Middle frontal gyrus (tissue), 1 donor: ENCODE measurements around the gene GARIN5B.

Experiments used
- DNase-seq: peaks from one replicate; pipeline ENCODE4 v3.0.0-alpha.2; 2015; ENCODE audit warnings: low spot score; ENCODE audit errors: extremely low spot score

The GARIN5B gene

DNA sequence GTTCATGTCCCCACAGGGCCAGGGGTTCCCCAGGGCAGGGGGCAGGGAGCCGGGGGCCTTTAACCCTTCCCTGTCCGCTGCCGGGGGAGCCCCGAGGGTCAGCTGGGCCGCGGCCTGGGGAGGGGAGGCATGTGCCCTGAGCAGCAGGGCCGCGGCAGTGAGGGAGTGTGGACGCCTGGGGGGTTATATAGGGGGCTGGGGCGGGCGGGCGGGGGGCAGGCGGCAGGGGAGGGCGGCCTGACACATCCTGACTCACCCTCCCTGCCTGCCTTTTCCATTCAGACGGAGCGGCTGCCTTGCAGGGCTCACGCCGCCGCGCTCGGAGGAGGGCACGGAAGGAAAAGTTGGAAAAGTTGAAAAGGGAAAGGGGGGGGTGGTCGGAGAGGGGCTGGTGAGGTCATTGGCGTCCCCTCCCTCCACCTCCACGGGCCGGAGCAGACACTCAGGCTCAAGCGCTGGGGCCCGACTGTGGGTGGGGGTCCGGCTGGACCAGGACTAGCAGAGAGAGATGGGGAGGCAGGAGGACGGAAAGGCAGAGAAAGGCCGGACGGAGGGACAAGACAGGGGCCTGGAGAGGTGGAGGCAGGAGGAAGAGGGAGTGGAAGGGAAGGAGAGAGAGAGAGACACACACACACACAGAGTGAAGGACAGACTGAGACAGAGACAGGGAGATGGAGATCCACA lies 7.4 kb upstream of the GARIN5B start, which contains the start of gene IL11:
Gene IL11 (minus strand): TSS at position 159 of the 684 bp plus-strand sequence. CDS start 153 bp downstream, at position 6.
- no peak for DNase-seq

DNA sequence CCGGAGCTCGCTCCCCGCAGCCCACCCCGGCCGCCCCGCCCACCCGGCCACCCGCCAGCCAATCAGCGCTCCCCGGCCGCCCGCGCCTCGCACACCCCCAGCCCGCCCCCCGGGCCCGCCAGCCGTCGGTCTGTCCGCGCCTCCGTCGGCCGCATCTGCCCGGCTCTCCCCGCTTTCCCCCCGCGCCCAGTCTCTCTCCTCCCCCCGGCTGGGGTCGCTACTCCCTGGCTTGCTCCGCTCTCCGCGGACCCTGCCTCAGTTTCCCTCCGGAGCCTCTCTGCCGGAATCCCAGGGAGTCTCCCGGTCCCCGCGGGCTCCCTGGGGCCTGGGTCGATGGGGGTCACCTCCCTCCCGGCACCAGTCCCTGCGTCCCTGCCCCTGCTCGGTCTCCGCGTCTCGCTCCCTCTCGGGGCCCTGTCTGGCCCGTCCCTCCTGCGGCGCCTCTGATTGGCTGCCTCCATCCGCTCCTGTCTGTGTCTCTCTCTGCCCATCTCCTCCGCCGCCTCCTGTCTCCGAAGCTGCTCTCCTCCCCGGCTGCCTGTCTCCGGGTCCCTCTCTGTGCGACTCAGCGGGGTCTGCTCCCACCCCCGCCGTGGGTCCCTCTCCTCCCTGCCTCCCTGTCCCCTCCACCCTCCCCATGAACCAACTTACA lies 6.7 kb upstream of the GARIN5B start:
- no peak for DNase-seq

DNA sequence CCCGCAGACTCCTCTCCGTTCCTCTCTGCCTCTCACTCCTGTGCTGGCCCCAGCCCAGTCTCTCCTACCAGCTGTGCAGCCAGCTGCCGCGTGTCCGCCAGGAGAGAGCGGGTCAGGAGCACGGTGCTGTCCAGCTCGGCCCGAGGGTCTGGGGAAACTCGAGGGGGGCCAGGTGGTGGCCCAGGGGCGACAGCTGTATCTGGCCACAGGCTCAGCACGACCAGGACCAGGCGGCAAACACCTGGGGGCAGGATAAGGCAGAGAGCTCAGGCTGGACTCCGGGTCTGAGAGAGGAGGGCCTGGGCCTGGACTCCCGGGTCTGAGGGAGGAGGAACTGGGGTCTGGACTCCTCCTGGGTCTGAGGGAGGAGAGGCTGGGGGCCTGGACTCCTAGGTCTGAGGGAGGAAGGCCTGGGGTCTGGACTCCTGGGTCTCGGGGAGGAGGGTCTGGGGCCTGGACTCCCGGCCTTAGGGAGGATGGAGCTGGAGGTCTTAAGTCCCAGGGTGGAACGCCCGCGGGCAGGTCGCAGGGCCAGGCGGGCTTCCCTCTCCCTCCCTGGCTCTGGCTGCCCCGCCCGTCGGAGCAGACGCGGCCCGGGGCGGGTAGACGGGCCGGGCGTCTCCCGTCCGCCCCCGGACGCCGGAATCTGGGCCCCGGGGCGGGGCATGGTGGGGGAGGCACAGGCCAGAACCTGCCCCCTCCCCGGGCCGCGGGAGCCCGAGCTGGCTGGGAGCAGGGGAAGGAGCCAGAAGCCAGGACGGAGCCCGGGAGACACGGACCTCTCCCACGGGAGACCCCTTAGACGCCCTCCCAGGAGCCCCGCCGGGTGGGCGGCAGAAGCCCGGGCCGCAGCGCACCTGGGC lies 5.9 kb upstream of the GARIN5B start:
- DNase-seq: no peak

DNA sequence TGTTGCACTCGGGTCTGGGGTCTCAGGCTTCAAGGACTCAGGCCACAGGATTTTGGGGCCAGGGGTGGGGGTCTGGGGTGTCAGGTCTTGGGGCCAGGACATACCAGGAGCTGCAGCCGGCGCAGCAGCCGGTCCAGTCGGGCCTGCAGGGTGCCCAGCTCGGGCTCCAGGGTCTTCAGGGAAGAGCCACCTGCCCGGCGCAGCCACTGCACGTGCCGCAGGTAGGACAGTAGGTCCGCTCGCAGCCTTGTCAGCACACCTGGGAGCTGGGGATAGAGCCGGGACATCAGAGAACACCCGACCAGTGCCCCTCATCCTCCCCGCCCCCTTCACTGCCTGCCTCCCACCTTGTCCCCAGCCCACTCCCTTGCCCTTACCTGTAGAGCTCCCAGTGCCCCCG lies 5.0 kb upstream of the GARIN5B start:
- no peak for DNase-seq

DNA sequence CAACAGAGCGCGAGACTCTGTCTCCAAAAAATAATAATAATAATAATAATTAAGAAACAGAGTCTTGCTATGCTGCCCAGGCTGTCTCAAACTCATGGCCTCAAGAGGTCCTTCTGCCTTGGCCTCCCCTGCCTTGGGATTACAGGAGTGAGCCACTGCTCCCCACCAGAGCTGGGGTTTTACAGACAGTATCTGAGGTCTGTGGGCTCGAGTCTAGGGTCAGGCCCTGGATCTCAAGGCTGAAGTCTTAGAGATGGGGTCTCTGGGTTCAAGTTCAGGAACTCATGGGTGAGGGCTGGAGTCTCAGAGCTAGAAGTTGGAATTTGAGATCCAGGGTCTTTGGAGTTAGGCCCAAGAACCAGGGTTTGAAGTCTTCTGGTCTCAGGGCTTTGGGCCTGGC lies 3.7 kb upstream of the GARIN5B start:
- no peak for DNase-seq

DNA sequence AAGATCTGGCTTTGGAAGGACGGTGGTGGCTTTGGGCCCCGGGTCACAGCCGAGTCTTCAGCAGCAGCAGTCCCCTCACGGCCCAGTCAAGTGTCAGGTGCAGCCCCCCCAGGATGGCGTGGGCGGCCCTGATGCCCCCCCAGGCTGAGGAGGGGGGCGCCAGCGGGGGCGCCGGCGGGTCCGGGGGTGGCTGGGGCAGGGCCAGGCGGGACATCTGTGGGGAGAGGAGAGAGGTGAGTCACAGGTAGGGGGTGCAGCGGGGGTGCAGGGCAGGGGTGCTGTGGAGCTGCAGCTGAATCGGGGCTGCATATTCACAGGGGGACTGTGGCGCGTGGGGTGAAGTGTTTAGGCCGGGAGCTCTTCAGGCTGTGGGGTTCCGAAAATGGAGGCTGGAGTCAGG lies 2.9 kb upstream of the GARIN5B start:
- DNase-seq: no peak

DNA sequence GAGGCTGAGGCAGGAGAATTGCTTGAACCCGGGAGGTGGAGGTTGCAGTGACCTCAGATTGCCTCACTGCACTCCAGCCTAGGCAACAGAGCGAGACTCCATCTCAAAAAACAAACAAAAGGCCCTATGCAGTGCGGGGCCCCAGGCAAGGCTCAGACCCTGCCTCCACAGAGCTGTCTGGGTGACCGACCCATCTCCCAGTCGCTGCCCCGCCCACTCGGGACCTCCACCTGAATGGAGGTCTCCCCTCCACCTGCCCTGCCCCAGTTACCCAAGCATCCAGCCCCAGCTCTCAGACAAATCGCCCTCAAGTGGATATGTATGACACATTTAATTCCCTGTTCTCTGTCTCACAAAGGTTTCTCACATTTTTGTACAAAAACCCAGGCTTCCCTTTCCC lies 2.2 kb upstream of the GARIN5B start:
- DNase-seq: no peak

DNA sequence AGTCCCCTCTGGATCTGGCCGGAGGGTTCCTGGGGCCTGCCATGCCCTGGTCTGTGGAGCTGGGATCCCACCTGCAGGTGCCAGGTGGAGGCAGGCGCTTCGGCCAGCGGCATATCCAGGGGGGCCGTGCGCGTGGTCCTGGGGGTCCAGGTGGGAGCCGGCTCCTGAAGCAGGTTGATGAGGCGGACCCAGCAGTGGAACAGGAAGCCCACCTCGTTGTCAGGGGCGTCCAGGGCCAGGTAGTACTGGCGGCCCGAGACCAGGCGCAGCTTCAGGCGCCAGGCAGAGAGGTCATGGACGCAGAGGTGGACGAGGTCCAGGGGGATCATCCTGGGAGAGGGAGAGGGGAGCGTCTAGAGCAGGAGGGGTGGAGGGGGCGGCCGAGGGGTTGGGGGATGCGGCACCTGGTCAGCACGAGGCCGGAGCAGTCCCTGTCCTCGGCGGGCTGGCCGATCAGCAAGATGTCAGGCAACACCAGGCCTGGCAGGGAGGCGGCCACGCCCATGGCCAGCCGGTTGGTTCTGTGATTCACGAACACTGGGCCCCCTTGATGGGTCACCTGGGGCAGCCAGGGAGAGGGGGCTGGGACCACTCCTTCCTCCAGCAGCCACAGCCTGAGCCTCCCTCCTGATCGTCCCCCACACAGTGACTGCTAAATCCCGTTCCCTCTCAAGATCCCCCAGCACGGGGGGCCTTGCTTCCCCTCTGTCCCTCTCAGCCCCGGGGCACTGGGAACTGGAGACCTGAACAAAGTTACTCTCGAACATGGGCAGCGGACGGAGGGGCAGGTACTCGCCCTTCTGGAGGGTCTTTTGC lies 678 bp downstream of the GARIN5B start:
- no peak for DNase-seq

DNA sequence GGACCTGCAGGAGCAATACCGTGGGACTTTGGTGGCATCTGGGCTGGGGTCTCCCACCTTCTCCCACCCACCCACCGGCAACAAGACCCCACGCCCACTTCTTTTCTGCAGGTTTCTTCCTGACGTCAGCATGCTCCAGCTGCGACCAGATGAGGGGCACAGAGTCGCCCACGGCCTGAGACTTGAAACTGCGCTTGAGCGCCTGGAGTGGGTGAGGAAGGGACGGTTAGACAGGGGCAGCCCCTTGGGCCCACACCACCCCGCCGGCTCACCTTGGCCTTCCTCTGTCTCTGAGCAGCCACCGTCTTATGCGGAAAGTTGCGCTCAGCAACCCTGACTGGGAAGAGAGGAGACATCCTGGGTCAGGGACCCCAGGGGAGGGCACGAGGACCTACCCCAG lies 2.2 kb downstream of the GARIN5B start:
- DNase-seq: no peak

DNA sequence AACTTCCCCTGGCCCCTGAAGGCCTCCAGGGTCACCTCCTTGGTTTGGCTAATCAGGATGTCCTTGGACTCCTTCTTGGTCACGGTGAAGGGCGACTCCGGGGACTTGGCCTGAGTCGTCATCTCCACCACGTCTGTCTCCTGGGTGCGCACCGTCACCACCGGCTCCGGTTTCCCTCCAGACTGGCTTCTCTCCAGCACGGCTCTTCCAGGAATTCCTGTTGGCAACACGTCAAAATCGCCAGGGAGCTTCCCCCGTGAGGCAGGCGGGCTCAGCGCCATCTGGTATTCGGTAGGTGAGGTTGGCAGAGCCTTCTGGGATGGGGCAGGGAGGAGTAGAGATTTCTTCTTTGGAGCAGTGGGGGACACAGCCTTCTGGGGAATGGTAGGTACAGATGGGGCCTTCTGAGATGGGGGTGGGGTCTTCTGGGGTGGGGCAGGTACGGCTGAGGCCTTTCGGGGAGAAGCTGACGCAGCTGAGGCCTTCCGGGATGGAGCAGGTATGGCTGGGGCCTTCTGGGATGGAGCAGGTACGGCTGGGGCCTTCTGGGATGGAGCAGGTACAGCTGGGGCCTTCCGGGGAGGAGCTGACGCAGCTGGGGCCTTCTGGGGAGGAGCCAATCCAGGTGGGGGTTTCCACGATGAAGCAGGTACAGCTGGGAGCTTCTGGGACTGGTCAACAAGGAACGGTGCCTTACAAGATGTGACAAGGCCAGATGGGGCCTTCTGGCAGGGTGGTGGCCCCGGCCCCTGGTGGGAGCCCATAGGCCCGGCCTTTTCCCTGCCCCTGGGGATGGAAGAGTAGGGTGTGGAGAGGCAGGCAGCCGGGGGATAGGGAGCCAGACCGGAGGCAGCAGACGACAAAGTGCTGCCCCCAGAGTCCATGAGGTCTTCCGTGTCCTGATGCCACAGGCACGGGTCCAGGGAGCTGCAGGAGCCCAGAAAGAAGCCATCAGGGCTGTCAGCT lies 3.8 kb downstream of the GARIN5B start:
- DNase-seq: no peak

DNA sequence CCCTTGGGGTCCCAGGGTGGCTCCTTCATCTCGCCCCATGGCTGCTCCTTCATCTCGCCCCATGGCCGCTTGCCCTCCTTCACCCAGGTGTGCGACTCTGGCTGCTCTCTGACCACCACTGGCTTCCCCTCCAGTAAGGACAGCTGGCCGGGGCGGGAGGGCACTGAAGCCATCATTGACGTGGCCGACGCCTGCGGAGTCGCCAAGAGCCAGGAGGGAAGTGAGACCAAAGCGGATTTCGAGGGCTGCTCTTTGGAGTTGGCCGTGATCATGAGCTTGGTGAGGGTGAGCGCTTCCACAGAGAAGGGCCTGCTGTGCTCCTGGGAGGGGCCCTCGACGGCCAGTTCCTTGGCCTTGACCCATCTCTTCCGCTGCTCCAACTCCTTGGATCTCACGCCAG lies 4.6 kb downstream of the GARIN5B start:
- DNase-seq: no peak

DNA sequence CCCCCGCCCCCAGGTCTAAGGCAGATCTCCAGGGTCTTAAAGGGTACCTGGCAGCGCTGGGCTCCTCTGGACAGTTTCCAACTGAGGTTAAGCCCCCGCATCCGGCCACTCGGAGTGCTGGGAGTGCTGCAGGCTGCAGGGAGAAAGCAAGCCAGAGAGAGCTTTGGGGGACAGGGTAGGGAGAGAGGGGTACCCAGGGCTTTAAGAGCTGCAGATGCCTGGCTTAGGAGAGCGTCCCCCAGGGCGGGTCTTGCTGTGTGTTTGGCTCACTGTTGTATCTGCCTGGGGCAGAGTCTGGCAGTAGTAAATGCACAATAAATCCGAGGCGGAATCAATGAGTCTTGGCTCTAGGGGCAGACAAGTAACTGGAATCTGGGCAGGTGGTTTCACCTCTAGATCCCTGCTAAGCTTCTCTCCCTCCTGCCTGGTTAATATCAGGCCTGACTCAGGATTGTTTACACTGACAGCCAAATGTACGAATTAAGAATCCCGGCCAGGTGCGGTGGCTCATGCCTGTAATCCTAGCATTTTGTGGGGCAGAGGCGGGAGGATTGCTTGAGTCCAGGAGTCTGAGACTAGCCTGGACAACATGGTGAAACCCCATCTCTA lies 7.7 kb downstream of the GARIN5B start:
- no peak for DNase-seq

DNA sequence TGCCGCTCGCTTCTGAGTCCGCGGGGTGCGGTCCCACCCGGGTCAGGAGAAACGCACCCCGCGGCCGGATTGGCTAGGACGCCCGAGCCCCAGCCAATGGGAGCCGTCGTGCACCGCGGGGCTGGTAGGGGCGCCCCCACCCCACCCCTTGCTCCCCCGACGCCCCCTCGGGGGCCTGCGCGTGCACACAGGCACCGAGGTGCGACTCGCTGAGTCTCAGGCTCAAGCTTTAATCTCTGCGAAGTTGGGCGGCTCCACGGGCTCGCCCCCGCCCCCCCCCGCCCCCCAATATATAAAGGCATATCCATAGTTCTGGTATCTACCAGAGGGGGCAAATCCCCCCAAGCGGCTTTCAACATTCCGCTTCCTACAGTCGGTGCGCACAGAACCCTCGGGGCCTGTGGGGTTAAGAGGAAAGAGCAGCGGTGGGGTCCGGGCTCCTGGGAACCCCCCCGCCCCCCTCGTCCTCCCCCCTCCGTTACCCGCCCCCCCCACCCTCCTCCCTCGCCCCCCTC lies 8.3 kb downstream of the GARIN5B start, which contains the start of gene COX6B2:
Gene COX6B2 (minus strand): TSS at position 22 of the 515 bp plus-strand sequence. CDS start 198 bp downstream, outside the sequence.
- no peak for DNase-seq

DNA sequence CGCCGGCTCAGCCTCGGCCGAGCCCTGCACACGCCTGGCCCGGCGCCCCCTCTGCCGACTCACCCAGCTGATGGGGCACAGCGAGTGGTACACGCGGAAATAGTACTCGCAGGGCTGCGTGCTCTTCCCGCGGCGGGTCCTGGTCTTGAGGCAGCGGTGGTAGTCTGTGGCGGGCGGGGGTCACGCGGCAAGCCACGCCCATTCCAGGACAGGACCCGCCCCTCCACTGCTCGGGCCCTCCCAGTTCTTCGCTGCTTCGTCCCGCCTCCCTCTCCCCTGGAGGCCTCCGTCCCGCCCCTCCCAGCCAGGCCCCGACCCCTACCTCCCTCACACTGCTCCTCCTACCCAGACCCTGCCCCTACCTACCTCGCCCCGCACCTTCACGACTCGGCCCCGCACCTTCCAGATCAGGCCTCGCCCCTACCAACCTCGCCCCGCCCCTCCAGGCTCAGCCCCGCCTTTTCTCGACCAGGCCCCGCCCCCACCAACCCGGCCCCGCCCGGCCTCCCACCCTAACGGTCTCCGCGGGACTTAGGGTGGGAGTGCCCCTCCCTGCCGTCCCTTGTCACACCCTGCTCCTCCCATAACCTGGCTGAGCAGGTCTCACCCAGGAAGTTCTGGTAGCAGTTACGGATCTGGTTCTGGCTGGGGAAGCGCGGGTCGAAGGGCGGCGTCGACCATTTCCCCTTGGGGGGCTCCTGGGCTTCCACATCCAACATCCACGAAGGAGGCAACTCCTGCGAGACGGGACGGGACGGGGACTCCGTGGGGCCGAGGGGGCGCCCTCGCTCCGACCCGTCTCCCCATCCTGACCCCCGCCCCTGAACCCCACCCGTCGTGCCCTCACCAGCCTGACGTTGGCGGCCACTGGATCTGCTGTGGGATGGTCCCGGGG lies 9.0 kb downstream of the GARIN5B start:
- DNase-seq: no peak

DNA sequence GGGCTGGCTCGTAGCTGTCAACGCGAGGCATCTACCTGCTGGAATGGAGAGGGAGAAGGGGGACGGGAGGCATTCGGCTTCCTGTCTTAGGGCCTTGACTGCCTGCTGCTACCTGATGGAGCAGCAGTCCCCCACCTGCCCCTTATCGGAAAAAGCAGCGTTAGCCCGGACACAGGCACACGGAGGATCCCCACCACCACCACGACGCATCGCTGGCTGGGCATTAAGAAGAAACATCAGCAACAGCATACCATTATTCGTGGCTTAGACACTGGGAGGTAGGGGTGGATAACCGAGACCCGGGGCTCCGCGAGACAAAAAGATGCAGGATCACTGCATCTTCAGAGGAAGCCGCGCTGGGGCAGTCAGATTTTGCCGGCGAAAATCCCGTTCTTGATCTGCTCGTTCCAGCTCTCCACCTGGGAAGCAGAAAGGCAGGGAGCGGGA lies 9.7 kb downstream of the GARIN5B start:
- DNase-seq: no peak

DNA sequence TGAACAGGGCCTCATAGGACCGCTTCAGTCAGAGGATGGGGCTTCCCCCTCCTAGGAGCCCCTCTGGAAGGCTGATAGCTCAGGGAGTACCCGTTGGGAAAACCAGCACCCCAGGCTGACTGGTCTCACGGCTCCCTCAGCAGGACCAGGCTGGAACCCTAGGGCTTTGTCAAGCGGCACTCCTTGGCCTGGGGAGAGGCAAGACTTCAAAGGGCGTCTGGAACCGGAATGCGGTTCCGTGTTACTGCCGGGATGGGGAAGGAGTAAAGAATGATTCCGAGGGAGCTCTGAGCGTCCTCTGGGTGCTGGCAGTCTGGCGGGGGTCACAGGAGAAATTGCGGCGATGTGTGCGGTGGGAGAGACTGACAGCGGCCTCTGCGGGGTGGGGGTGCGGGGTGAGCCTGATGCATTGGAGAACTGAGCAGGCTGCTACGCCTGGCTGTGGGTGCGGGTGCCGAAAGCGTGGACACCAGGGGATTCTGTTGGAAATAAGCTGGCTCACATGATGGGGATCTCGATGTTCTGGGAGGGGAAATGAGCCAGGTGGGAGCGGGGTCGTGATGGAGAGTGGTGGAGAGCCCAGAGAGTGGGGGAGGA lies 10.4 kb downstream of the GARIN5B start:
- DNase-seq: no peak

DNA sequence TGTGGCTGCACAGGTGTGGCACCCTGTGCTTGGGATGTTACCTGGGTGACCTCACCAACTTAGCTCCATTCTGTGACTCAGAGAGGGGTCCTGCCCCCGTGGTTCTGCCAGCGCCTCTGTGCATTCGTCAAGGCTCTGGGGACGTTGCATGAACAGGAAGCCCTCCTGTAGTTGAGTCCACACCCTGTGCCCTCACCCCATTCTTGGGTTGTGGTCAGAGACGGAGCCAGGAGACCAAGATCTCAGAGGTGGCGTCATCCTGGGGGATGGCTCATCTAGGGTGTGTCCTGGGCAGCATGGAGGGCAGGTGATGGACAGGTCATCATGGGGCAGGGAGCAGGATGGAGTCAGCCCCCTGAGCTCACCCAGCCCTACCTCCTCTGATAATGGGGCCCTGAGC lies 11.0 kb downstream of the GARIN5B start:
- DNase-seq: no peak
